Astrocyte of the cerebellum (primary cell): ENCODE measurements around the gene CCDC102B.
"Not testable (repeated sequence)": the region's sequence is repeated elsewhere in the genome, so short reads cannot be mapped to it uniquely, and the experiment has no call there.

ENCODE experiments used
- DNase-seq: peaks from one replicate; pipeline ENCODE4 v3.0.0-alpha.2; 2011; ENCODE audit warnings: low read depth
- H3K4me3 ChIP-seq: 2 replicates; pipeline ENCODE4 v1.5.1; 2011; ENCODE audit warnings: mild to moderate bottlenecking, low read depth, low read length, moderate library complexity
- CTCF ChIP-seq: IDR thresholded peaks from 2 replicates; pipeline ENCODE4 v1.5.1; 2012; ENCODE audit warnings: low read length, low read depth, moderate library complexity, mild to moderate bottlenecking; ENCODE audit errors: missing control alignments
- in situ Hi-C: cut with HindIII; loops from 2 replicates; pipeline ENCODE4 v1.10.0; 2017; ENCODE audit warnings: low sequenced_read_pairs

The CCDC102B gene

DNA sequence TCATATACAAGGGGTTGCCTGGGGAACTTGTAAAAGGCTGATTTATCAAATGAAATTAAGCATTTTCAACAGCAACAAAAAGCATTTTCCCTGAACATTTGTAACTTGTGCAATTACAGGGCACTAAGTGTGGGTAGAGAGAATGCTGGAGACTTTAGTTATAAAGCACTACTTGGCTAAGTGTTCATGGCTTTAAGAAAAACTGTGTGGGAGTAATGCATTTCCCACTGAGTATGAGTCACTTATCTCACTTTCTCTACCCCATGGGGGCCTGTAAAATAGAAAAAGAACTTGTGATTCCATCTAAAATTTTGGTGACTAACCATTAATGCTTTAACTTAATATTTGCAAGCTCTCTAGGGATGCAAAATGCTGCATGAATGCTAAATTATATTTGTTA, 193.4 kb downstream of the CCDC102B start:
- DNase-seq = peak; percentile 46
- in situ Hi-C loops = no loop called here
- no peak overlapping the region for H3K4me3 ChIP-seq
- no peak for TF ChIP-seq CTCF

GRCh38 chr18:68992719-68993482, 195.0 kb downstream of the CCDC102B start:
- H3K4me3 ChIP-seq = no peak overlapping the region
- in situ Hi-C loops = no loop called here
- DNase-seq = no peak
- no peak for TF ChIP-seq CTCF

GRCh38 chr18:68995675-68996074, 197.8 kb downstream of the CCDC102B start:
- no peak overlapping the region for H3K4me3 ChIP-seq
- DNase-seq = no peak
- TF ChIP-seq CTCF = no peak
- in situ Hi-C loops = no loop called here

- H3K4me3 ChIP-seq = no peak overlapping the region
- in situ Hi-C loops = no loop called here
- DNase-seq = no peak
- no peak for TF ChIP-seq CTCF
Observed at GRCh38 chr18:68997845-68998244, 200.0 kb downstream of the CCDC102B start.

DNA sequence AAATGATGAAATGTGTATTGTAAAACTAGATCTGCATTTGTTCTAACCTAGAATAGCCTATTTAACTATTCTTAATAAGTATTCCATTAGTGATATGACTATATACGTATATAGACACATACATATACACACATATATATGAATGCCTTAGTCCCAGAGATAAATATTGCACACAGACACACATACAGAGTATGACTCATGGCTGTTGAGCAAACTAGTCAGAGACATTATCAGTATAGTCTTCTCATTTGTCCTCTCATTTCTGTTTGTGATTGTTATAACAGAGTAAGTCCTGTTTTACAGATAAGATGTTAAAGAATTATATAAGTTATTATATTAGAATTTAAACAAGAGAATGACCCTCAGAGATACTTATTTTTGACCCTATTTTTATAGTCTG, 202.5 kb downstream of the CCDC102B start:
- in situ Hi-C loops = no loop called here
- DNase-seq = no peak
- no peak overlapping the region for H3K4me3 ChIP-seq
- TF ChIP-seq CTCF = no peak

DNA sequence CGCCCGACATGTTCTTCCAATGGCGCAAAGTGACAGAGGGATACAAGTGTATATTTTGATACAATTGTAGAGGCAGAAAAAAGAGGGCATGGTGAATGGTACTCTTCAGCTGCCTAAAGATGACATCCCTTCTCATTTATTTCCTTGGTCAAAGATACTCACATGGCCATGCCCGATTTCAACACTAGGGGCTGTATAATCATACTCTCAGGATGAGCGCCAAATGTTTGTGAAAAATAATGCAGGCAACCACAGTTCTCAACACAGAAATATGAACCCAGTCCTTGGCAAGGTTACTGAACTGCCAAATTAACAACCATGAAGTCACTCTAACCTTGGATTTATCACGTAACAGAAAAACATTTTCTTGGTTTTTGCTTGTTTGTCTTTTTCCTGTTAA, 204.4 kb downstream of the CCDC102B start:
- DNase-seq = no peak
- TF ChIP-seq CTCF = peak; percentile 40
- in situ Hi-C loops = no loop called here
- H3K4me3 ChIP-seq = no peak overlapping the region

- H3K4me3 ChIP-seq, in situ Hi-C loops, DNase-seq: not testable (repeated sequence)
Observed at GRCh38 chr18:69006212-69006611, 208.3 kb downstream of the CCDC102B start.
